ENCODE data around the gene ERVH48-1.
"Not testable (repeated sequence)": the region's sequence is repeated elsewhere in the genome, so short reads cannot be mapped to it uniquely, and the experiment has no call there.

ERVH48-1 gene

GRCh38 chr21:42925114-42925926 is at the start of gene ERVH48-1:
Gene ERVH48-1 (minus strand): TSS chr21:42925630. CDS start chr21:42919006, 6,624 bp downstream.
- Histone ChIP-seq H4K20me1 (no peaks in the 10 kb centered on the region), H3K27me3 (no peaks in the 10 kb centered on the region), H3K36me3 (peaks cover 20% of the 10 kb centered on the region), H3K4me1 (peaks cover 51% of the 10 kb centered on the region), H3K27ac (peak within 1 kb of the TSS; percentile 87), H3K4me2 (peak within 1 kb of the TSS; percentile 74), H3K4me3 (peak within 1 kb of the TSS; percentile 53), H3K9me3 (no peaks in the 10 kb centered on the region), H3K9ac (peak within 1 kb of the TSS; percentile 57)
- no peak for TF ChIP-seq Cebpa-rat (IDR thresholded peaks at IDR 0.05)

- H3K4me3 ChIP-seq, result peak within 1 kb of the TSS; percentile 86
- H3K36me3 ChIP-seq, result peaks cover 29% of the 10 kb centered on the region
- H3K27me3 ChIP-seq, result no peaks in the 10 kb centered on the region
- peak within 1 kb of the TSS; percentile 97 for H3K4me2 ChIP-seq
- H3K9ac ChIP-seq, result peak within 1 kb of the TSS; percentile 93
- peaks cover 18% of the 10 kb centered on the region for H3K9me3 ChIP-seq
- peak within 1 kb of the TSS; percentile 92 for H3K27ac ChIP-seq
- peaks cover 23% of the 10 kb centered on the region for H3K4me1 ChIP-seq
- TF ChIP-seq Cebpa-rat (IDR thresholded peaks at IDR 0.05), result no peak
- H4K20me1 ChIP-seq, result peaks cover 7% of the 10 kb centered on the region; the same call in 1 of the 2 replicates
Measured at GRCh38 chr21:42973991-42974831, 48.8 kb upstream of the ERVH48-1 start, which contains the start of gene PKNOX1. Gene PKNOX1 (plus strand): TSS chr21:42974562. CDS start chr21:43004382, 29,820 bp downstream.

DNA sequence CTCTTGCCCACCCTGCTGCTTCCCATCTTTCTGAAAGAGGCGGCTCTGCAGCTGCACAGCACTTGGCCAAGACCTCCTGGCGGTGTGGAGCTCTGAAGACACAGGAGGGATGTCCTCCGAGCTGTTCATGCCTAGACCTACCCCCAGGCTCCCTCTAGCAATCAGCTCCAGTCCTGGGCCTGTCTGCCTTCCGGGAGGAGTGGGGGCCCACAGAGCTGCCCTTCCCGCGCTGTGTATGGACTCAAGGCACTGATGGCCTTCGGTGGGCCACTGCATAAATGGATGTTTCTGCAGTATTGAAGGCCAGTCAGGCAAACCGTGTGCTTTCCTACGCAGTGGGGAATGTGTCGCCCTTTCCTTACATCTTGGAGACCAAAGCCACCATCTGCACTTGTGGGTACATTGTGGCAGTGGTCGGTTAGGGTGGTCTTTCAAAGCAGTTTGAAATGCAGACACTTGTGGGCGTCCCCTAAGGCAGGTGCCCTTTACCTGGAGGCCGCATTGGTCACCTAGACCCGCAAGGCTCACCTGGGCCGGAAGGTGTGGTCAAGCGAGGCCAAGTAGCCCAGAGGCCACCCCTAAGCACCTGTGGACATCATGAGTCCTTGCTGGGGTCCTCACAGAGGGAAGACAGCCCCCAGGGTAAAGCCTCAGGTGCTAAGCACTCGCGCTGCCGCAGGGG is 48.0 kb upstream of the ERVH48-1 start:
- peak overlapping the region; percentile 87 for H3K27ac ChIP-seq
- H3K36me3 ChIP-seq, result peaks cover 21% of the 10 kb centered on the region
- peak overlapping the region; percentile 80 for H3K9ac ChIP-seq

GRCh38 chr21:42971897-42972275 is 46.5 kb upstream of the ERVH48-1 start:
- Histone ChIP-seq H3K9me3 (peaks cover 6% of the 10 kb centered on the region), H3K9ac (no peak overlapping the region), H4K20me1 (no peaks in the 10 kb centered on the region), H3K27ac (no peak overlapping the region), H3K4me1 (peaks cover 18% of the 10 kb centered on the region), H3K4me3 (no peak overlapping the region), H3K27me3 (no peaks in the 10 kb centered on the region), H3K36me3 (peaks cover 5% of the 10 kb centered on the region), H3K4me2 (no peak overlapping the region)
- TF ChIP-seq Cebpa-rat (IDR thresholded peaks at IDR 0.05), result no peak

More for the DNA sequence above, 48.0 kb upstream of the ERVH48-1 start:
- Histone ChIP-seq H3K27me3 (no peaks in the 10 kb centered on the region), H3K4me1 (peaks cover 18% of the 10 kb centered on the region), H4K20me1 (no peaks in the 10 kb centered on the region; the same call in 1 of the 2 replicates), H3K9me3 (peaks cover 18% of the 10 kb centered on the region), H3K4me2 (peak overlapping the region; percentile 90), H3K4me3 (peak overlapping the region; percentile 66)
- no peak for TF ChIP-seq Cebpa-rat (IDR thresholded peaks at IDR 0.05)

- no peak overlapping the region for H3K27ac ChIP-seq
- no peak overlapping the region for H3K4me2 ChIP-seq
- peaks cover 15% of the 10 kb centered on the region for H3K4me1 ChIP-seq
- H3K27me3 ChIP-seq, result no peaks in the 10 kb centered on the region
- H3K4me3 ChIP-seq, result no peak overlapping the region
- no peaks in the 10 kb centered on the region for H4K20me1 ChIP-seq
- H3K36me3 ChIP-seq, result no peaks in the 10 kb centered on the region
- TF ChIP-seq Cebpa-rat (IDR thresholded peaks at IDR 0.05), result no peak
- H3K9me3 ChIP-seq, result no peaks in the 10 kb centered on the region
- H3K9ac ChIP-seq, result no peak overlapping the region
Measured at GRCh38 chr21:42970946-42971653, 45.7 kb upstream of the ERVH48-1 start.

DNA sequence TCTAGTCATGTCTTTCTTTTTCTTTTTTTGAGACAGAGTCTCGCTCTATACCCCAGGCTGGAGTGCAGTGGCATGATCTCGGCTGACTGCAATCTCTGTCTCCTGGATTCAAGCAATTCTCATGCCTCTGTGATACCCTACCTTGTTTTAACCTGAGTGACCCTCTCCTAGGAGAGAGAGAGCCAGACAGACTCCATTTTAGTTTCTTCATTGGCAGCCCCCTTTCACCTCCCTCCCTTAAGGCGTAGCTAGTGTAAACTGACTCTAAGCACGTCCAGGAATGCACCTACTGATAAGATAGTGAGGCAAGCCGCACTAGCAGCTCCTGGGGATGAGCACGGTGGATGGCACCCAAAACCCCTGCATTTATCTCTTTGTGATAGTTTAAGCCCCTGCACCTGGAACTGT is 43.8 kb upstream of the ERVH48-1 start:
- Histone ChIP-seq H4K20me1 (no peaks in the 10 kb centered on the region), H3K27ac (no peak overlapping the region), H3K4me1 (peaks cover 9% of the 10 kb centered on the region), H3K9ac (no peak overlapping the region), H3K9me3 (no peaks in the 10 kb centered on the region), H3K4me3 (no peak overlapping the region), H3K36me3 (no peaks in the 10 kb centered on the region), H3K4me2 (no peak overlapping the region), H3K27me3 (no peaks in the 10 kb centered on the region)
- no peak for TF ChIP-seq Cebpa-rat (IDR thresholded peaks at IDR 0.05)

GRCh38 chr21:42967616-42968015 is 42.2 kb upstream of the ERVH48-1 start:
- H3K9ac ChIP-seq, H3K9me3 ChIP-seq, H4K20me1 ChIP-seq, H3K4me1 ChIP-seq, H3K27ac ChIP-seq, H3K4me2 ChIP-seq, H3K4me3 ChIP-seq, H3K36me3 ChIP-seq, H3K27me3 ChIP-seq: not testable (repeated sequence)

- Histone ChIP-seq H3K4me3 (no peak overlapping the region), H3K27ac (no peak overlapping the region), H3K27me3 (no peaks in the 10 kb centered on the region), H3K9me3 (no peaks in the 10 kb centered on the region), H3K36me3 (no peaks in the 10 kb centered on the region), H3K4me2 (no peak overlapping the region), H4K20me1 (no peaks in the 10 kb centered on the region), H3K4me1 (no peaks in the 10 kb centered on the region), H3K9ac (no peak overlapping the region)
- no peak for TF ChIP-seq Cebpa-rat (IDR thresholded peaks at IDR 0.05)
Measured at GRCh38 chr21:42965211-42965560, 39.8 kb upstream of the ERVH48-1 start.

- no peaks in the 10 kb centered on the region for H3K36me3 ChIP-seq
- no peaks in the 10 kb centered on the region for H3K27me3 ChIP-seq
- H3K9ac ChIP-seq, result no peak overlapping the region
Measured at GRCh38 chr21:42964546-42965210, 39.2 kb upstream of the ERVH48-1 start.

More at GRCh38 chr21:42964546-42965210, 39.2 kb upstream of the ERVH48-1 start:
- Histone ChIP-seq H3K27ac (no peak overlapping the region), H3K9me3 (no peaks in the 10 kb centered on the region), H3K4me2 (no peak overlapping the region), H3K4me3 (no peak overlapping the region), H4K20me1 (no peaks in the 10 kb centered on the region), H3K4me1 (no peaks in the 10 kb centered on the region)
- no peak for TF ChIP-seq Cebpa-rat (IDR thresholded peaks at IDR 0.05)
